Ascending aorta (tissue), 2 donors: ENCODE results near the gene FAT1. TPM values are rescaled to one million over a fixed set of nuclear protein-coding genes. Genes with fewer than 3 reads are reported as not detected.

Experiments used
- DNase-seq, 2 donors: peaks; one replicate each; pipeline ENCODE4 v3.0.0-alpha.2; 2019; ENCODE audit warnings: low spot score in 2 of 2
- H3K27ac ChIP-seq, 2 donors: fragments of 200-600 bp; sonication (generic); one replicate each; pipeline ENCODE4 v1.5.1; 2016 to 2017; ENCODE audit warnings: mild to moderate bottlenecking in 1 of 2
- H3K27me3 ChIP-seq: fragments of 200-600 bp; sonication (generic); one replicate; pipeline ENCODE4 v1.5.1; 2017
- H3K36me3 ChIP-seq, 2 donors: fragments of 200-600 bp; sonication (generic); one replicate each; pipeline ENCODE4 v1.5.1; 2016
- H3K4me1 ChIP-seq, 2 donors: fragments of 200-600 bp; sonication (generic); one replicate each; pipeline ENCODE4 v1.5.1; 2016 to 2017; ENCODE audit warnings: mild to moderate bottlenecking in 1 of 2
- H3K4me3 ChIP-seq, 2 donors: fragments of 200-600 bp; sonication (generic); one replicate each; pipeline ENCODE4 v1.5.1; 2016 to 2017; ENCODE audit warnings: mild to moderate bottlenecking in 1 of 2
- H3K9me3 ChIP-seq, 2 donors: fragments of 200-600 bp; sonication (generic); one replicate each; pipeline ENCODE4 v1.5.1; 2016
- intact Hi-C: fragments of 100-400 bp; cut with DNase I; formaldehyde crosslinking; loops from one replicate; pipeline ENCODE4 v1.15.1; 2023
- total RNA-seq: library from RNA; depleted of rRNA; stranded (reverse); fragments of >200 nt; gene quantifications from one replicate; pipeline ENCODE4 v1.1.0, GENCODE V29; 2016
- TF ChIP-seq, protein P1 (sequence below), 3 experiments: fragments of 200-600 bp in 2 of 3; fragments of 450-650 bp in 1 of 3; sonication (generic) in 2 of 3; IDR thresholded peaks; one replicate each; pipeline ENCODE4 v1.5.1; 2016 to 2019; ENCODE audit warnings: antibody characterized with exemption in 3 of 3, mild to moderate bottlenecking in 1 of 3, moderate library complexity in 1 of 3

FAT1 gene
- total RNA-seq, 1 donor from 2014 or later: 52.9 TPM

- TF ChIP-seq, protein P1, sequence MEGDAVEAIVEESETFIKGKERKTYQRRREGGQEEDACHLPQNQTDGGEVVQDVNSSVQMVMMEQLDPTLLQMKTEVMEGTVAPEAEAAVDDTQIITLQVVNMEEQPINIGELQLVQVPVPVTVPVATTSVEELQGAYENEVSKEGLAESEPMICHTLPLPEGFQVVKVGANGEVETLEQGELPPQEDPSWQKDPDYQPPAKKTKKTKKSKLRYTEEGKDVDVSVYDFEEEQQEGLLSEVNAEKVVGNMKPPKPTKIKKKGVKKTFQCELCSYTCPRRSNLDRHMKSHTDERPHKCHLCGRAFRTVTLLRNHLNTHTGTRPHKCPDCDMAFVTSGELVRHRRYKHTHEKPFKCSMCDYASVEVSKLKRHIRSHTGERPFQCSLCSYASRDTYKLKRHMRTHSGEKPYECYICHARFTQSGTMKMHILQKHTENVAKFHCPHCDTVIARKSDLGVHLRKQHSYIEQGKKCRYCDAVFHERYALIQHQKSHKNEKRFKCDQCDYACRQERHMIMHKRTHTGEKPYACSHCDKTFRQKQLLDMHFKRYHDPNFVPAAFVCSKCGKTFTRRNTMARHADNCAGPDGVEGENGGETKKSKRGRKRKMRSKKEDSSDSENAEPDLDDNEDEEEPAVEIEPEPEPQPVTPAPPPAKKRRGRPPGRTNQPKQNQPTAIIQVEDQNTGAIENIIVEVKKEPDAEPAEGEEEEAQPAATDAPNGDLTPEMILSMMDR (IDR thresholded peaks at IDR 0.05): no peak
- Histone ChIP-seq H3K9me3 (no peaks in the 10 kb centered on the region), H3K27me3 (no peaks in the 10 kb centered on the region), H3K4me1 (no peaks in the 10 kb centered on the region), H3K27ac (no peak overlapping the region), H3K36me3 (peaks cover 23 to 87% of the 10 kb centered on the region in 2 donors), H3K4me3 (no peak overlapping the region)
- no peak for DNase-seq
- intact Hi-C loops: no loop called here
These were observed 119.4 kb downstream of the FAT1 start for GRCh38 chr4:186604124-186604807.

GRCh38 chr4:186602978-186603377 is 120.7 kb downstream of the FAT1 start:
- H3K4me3 ChIP-seq: no peak overlapping the region
- intact Hi-C loops: no loop called here

DNA sequence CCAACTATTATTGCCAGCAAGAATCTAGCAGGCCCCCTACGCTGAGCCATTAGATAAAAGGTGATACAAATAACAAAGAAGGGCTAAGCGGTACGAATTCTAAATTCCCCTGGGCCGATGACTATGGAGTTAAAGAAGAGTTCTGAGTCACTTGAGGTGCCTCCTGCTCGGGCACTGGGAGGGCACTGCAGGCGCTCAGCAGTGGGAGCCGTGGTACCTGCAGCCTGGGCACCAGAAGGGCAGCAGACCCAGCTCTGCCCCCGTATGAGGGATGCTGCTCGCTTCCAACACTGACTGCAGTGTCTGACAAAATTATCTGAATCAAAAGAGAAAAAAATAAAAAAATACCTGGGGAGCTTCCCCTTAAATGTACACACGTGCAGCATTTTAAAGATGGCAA is 124.2 kb downstream of the FAT1 start:
- intact Hi-C loops: no loop called here
- Histone ChIP-seq H3K36me3 (peaks cover 42 to 90% of the 10 kb centered on the region in 2 donors), H3K4me1 (no peaks in the 10 kb centered on the region), H3K9me3 (no peaks in the 10 kb centered on the region), H3K27ac (no peak overlapping the region), H3K4me3 (no peak overlapping the region), H3K27me3 (no peaks in the 10 kb centered on the region)
- no peak for DNase-seq
- TF ChIP-seq, protein P1 (IDR thresholded peaks at IDR 0.05): no peak

More at GRCh38 chr4:186602978-186603377, 120.7 kb downstream of the FAT1 start:
- Histone ChIP-seq H3K27ac (no peak overlapping the region), H3K4me1 (no peaks in the 10 kb centered on the region), H3K9me3 (no peaks in the 10 kb centered on the region), H3K27me3 (no peaks in the 10 kb centered on the region), H3K36me3 (peaks cover 31 to 88% of the 10 kb centered on the region in 2 donors)
- DNase-seq: no peak
- TF ChIP-seq, protein P1 (IDR thresholded peaks at IDR 0.05): no peak

- no peak for DNase-seq
- H3K36me3 ChIP-seq: peaks cover 43 to 88% of the 10 kb centered on the region in 2 donors
- no peaks in the 10 kb centered on the region for H3K27me3 ChIP-seq
- no peaks in the 10 kb centered on the region for H3K9me3 ChIP-seq
- no peak overlapping the region for H3K27ac ChIP-seq
- H3K4me1 ChIP-seq: no peaks in the 10 kb centered on the region
- H3K4me3 ChIP-seq: no peak overlapping the region
- intact Hi-C loops: no loop called here
- TF ChIP-seq, protein P1 (IDR thresholded peaks at IDR 0.05): no peak
These were observed 125.0 kb downstream of the FAT1 start for GRCh38 chr4:186598686-186599085.

GRCh38 chr4:186596850-186597390 is 126.7 kb downstream of the FAT1 start:
- Histone ChIP-seq H3K4me1 (no peaks in the 10 kb centered on the region), H3K27me3 (no peaks in the 10 kb centered on the region), H3K9me3 (no peaks in the 10 kb centered on the region), H3K36me3 (peaks cover 34 to 78% of the 10 kb centered on the region in 2 donors), H3K27ac (no peak overlapping the region), H3K4me3 (no peak overlapping the region)
- DNase-seq: no peak
- intact Hi-C loops: no loop called here
- TF ChIP-seq, protein P1 (IDR thresholded peaks at IDR 0.05): no peak
